ENCODE data around the gene PDE1A. TPM values are rescaled to one million over a fixed set of nuclear protein-coding genes. Genes with fewer than 3 reads are reported as not detected.

PDE1A gene
- total RNA-seq, 1 donor from 2014 or later = 5.2 TPM

GRCh38 chr2:182197529-182197928, 229.3 kb downstream of the PDE1A start:
- no peak for TF ChIP-seq CTCF (IDR thresholded peaks at IDR 0.05)
- Histone ChIP-seq H3K27me3 (ENCODE audit: low read depth) (no peaks in the 10 kb centered on the region), H3K36me3 (no peaks in the 10 kb centered on the region), H3K4me1 (no peaks in the 10 kb centered on the region), H3K4me3 (no peak overlapping the region), H3K9me3 (no peaks in the 10 kb centered on the region), H3K27ac (no peak overlapping the region)
- intact Hi-C loops (cut with DNase I) = no loop called here
- ATAC-seq (no peak), DNase-seq (no peak)

GRCh38 chr2:182193291-182193690, 233.5 kb downstream of the PDE1A start:
- intact Hi-C loops (cut with DNase I) = no loop called here
- TF ChIP-seq CTCF (IDR thresholded peaks at IDR 0.05) = no peak

GRCh38 chr2:182191061-182191460, 235.8 kb downstream of the PDE1A start:
- DNase-seq (no peak), ATAC-seq (no peak)

More at GRCh38 chr2:182193291-182193690, 233.5 kb downstream of the PDE1A start:
- no peak overlapping the region for H3K4me3 ChIP-seq
- H3K4me1 ChIP-seq = no peaks in the 10 kb centered on the region
- no peak for DNase-seq
- no peaks in the 10 kb centered on the region for H3K36me3 ChIP-seq
- H3K27ac ChIP-seq = no peak overlapping the region
- H3K9me3 ChIP-seq = no peaks in the 10 kb centered on the region
- no peaks in the 10 kb centered on the region for H3K27me3 ChIP-seq (ENCODE audit: low read depth)
- ATAC-seq = no peak

GRCh38 chr2:182187130-182187529, 239.7 kb downstream of the PDE1A start:
- no peak for TF ChIP-seq CTCF (IDR thresholded peaks at IDR 0.05)

More at GRCh38 chr2:182191061-182191460, 235.8 kb downstream of the PDE1A start:
- Histone ChIP-seq H3K36me3 (no peaks in the 10 kb centered on the region), H3K9me3 (no peaks in the 10 kb centered on the region), H3K27me3 (ENCODE audit: low read depth) (no peaks in the 10 kb centered on the region), H3K27ac (no peak overlapping the region), H3K4me1 (no peaks in the 10 kb centered on the region), H3K4me3 (no peak overlapping the region)
- no peak for TF ChIP-seq CTCF (IDR thresholded peaks at IDR 0.05)
- intact Hi-C loops (cut with DNase I) = no loop called here

GRCh38 chr2:182186132-182186735, 240.6 kb downstream of the PDE1A start:
- Histone ChIP-seq H3K4me1 (no peaks in the 10 kb centered on the region), H3K4me3 (no peak overlapping the region), H3K27me3 (ENCODE audit: low read depth) (no peaks in the 10 kb centered on the region), H3K36me3 (no peaks in the 10 kb centered on the region), H3K27ac (no peak overlapping the region), H3K9me3 (no peaks in the 10 kb centered on the region)
- DNase-seq (no peak), ATAC-seq (peak; percentile 38 to 52)
- TF ChIP-seq CTCF (IDR thresholded peaks at IDR 0.05) = peak; percentile 84
- intact Hi-C loops (cut with DNase I) = loop anchor here (5.0 kb wide), 1 partner anchor 466 kb away; no protein-coding TSS in a partner anchor

More at GRCh38 chr2:182187130-182187529, 239.7 kb downstream of the PDE1A start:
- Histone ChIP-seq H3K4me1 (no peaks in the 10 kb centered on the region), H3K36me3 (no peaks in the 10 kb centered on the region), H3K4me3 (no peak overlapping the region), H3K27ac (no peak overlapping the region), H3K9me3 (no peaks in the 10 kb centered on the region), H3K27me3 (ENCODE audit: low read depth) (no peaks in the 10 kb centered on the region)
- ATAC-seq (no peak), DNase-seq (no peak)
- intact Hi-C loops (cut with DNase I) = loop anchor here (5.0 kb wide), 1 partner anchor 465 kb away; no protein-coding TSS in a partner anchor
